Measurements from ENCODE around the gene RPL11. TPM values are rescaled to one million over a fixed set of nuclear protein-coding genes. Genes with fewer than 3 reads are reported as not detected.
"Not testable (repeated sequence)": the region's sequence is repeated elsewhere in the genome, so short reads cannot be mapped to it uniquely, and the experiment has no call there.

RPL11 gene
- polyA plus RNA-seq (ENCODE audit: insufficient read length in 4 of 4), result 1,000 to 10,000 TPM; 2,217 to 2,567 (median 2,423) TPM

- peak; percentile 78 to 90 (median 89) for DNase-seq (ENCODE audit: low read depth in 4 of 4, low spot score in 3 of 4)
Measured at GRCh38 chr1:23691499-23692307, at the start of gene RPL11. RPL11 (plus strand) TSS chr1:23691806; CDS start chr1:23691824, 18 bp downstream.

GRCh38 chr1:23643736-23644554, 47.7 kb upstream of the RPL11 start:
- DNase-seq (ENCODE audit: low read depth in 4 of 4, low spot score in 3 of 4), result peak in 2 of 4 donors; percentile 70 to 72

DNA sequence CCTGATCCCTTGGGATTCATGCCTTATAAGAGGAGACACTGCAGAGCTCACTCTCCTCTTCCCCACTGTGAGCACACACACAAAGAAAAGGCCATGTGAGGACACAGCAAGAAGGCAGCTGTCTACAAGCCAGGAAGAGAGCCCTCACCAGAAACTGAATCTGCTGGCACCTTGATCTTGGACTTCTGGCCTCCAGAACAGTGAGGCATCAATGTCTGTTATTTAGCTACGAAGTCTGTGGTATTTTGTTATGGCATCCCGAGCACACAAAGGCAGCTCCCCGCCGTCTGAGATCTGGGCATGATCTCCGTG, 47.1 kb upstream of the RPL11 start:
- DNase-seq (ENCODE audit: low read depth in 4 of 4, low spot score in 3 of 4), result no peak

GRCh38 chr1:23645338-23645737, 46.3 kb upstream of the RPL11 start:
- DNase-seq (ENCODE audit: low read depth in 4 of 4, low spot score in 3 of 4), result no peak

DNA sequence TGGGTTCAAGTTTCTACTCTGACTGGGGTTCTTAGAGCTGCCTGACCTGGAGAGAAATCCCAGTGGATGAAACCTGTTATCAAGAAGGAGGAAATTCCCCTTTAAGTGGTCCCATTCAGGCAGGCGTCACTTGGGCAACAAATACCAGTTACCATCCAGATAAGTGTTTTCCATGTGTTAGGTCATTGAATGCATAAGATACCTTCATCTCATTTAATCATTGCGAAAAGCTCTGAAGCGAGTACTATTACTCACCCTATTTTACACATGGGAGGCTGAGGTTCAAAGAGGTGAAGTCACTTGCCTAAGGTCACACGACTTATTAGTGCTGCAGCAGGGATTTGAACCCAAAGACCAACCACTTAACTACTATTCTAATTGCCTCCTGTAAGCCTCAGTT, 45.5 kb upstream of the RPL11 start:
- no peak for DNase-seq (ENCODE audit: low read depth in 4 of 4, low spot score in 3 of 4)

GRCh38 chr1:23646541-23646940, 45.1 kb upstream of the RPL11 start:
- no peak for DNase-seq (ENCODE audit: low read depth in 4 of 4, low spot score in 3 of 4)

DNA sequence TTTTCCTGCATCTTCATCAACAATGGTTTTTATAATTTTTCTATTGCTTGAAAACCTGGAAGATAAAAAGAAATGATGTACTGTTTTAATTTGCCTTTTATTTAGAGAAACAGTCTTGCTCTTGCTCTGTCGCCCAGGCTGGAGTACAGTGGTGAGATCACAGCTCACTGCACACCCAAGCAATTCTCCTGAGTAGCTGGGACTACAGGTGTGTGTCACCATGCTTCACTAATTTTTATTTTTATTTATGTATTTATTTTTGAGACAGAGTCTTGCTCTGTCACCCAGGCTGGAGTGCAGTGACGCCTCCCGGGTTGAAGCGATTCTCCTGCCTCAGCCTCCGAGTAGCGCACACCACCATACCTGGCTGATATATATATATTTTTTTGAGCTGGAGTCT, 43.0 kb upstream of the RPL11 start:
- no peak for DNase-seq (ENCODE audit: low read depth in 4 of 4, low spot score in 3 of 4)

GRCh38 chr1:23649157-23649556, 42.4 kb upstream of the RPL11 start:
- not testable (repeated sequence) for DNase-seq (ENCODE audit: low read depth in 4 of 4, low spot score in 3 of 4)

GRCh38 chr1:23650344-23650990, 41.1 kb upstream of the RPL11 start:
- DNase-seq (ENCODE audit: low read depth in 4 of 4, low spot score in 3 of 4), result no peak

DNA sequence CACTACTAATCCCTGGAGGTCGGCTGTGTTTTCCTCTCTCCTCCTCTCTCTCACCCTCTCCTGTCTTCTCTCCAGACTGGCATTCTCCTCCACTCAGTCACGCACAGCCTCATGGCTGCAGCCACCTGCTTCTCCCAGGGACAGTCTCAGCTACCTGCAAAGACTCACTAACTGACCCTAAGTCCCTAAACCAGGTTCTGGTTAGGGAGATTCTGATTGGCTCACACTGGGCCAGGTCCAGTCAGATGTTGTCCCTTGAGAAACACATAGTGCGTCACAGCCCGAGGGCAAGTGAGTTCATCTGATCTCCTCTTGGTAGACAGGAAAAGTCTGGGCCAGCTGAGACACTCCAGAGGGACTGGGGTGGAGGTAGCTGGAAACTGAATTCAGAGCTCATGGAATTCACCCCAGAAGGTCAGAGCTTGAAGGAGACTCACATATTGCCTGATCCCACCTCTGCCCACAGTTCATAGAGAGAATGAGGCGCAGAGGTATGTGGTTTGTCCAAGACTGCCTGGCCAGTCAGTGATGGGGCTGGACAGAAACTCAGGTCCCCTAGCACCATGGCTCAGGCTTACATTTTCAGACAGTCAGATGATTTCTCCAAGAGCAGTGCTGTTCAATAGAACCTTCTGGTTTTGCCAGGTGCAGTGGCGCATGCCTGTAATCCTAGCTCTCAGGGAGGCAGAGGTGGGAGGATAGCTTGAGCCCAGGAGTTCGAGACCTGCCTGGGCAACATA, 40.4 kb upstream of the RPL11 start:
- no peak for DNase-seq (ENCODE audit: low read depth in 4 of 4, low spot score in 3 of 4)

DNA sequence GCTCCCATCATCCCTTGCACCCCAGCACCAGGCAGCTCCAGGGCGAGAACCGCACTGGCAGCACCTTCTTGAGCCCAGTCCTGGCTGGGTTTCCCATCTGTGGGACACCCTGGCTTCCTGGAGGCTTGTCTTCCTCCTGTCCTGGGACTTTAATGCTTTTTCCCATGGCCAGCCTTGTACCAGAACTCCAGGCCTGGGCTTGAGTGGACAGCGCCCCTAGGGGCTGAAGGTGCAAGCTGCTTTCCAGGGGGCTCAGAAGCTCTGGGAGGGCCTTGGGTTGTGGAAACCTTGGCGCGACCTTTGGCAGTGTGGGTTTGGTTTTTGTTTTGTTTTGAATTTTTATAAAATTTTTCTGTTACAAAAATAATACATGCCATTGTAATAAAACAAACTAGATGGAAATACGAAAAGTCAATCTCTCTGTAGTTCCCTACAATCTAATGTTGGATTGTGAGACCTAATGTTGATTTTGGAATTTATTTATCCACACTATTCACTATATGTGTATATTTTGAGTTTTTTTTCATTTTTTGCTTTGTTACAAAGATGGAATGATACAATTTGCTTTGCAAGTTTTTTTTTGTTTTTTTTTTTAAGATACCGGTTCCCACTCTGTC, 33.8 kb upstream of the RPL11 start:
- peak in 1 of 4 donors; percentile 26 for DNase-seq (ENCODE audit: low read depth in 4 of 4, low spot score in 3 of 4)

- no peak for DNase-seq (ENCODE audit: low read depth in 4 of 4, low spot score in 3 of 4)
Measured at GRCh38 chr1:23660671-23661070, 30.9 kb upstream of the RPL11 start.

GRCh38 chr1:23661887-23662286, 29.7 kb upstream of the RPL11 start:
- DNase-seq (ENCODE audit: low read depth in 4 of 4, low spot score in 3 of 4), result no peak

DNA sequence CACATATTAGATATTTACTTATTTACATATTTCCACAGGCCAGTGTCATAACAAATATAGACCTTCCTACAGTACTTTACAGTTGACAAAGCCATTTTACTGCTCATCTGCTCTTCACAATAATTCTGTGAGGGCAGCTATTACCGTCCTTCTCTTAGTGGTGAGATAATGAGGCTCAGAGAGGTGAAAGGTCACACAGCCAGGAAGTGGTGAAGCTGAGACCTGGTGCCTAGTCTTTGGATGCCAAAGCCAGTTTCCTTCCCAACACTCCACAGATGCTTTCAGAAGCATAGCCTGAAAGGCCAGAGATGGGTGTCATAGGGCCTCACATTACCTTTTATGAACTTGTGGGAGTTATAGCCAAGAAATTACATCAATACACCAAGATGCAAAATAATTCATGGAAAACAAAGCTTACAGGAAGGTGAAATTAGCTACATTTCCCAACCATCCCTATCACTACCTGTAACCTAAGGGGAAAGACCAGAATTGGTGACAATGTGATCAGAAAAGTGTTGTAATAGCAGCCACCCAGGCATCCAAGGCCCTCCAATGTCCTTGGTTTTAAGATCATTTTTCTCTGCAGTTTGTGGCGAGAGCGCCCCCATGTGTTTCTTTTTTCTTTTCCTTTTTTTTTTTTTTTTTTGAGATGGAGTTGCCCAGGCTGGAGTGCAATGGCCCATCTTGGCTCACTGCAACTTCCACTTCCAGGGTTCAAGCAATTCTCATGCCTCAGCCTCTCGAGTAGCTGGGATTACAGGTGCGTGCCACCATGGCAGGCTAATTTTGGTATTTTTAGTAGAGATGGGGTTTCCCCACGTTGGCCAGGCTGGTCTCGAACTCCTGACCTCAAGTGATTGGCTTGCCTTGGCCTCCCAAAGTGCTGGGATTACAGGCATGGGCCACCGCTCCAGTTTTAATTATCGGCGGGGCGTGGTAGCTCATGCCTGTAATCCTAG, 26.5 kb upstream of the RPL11 start:
- DNase-seq (ENCODE audit: low read depth in 4 of 4, low spot score in 3 of 4), result peak in 1 of 4 donors; percentile 18

DNA sequence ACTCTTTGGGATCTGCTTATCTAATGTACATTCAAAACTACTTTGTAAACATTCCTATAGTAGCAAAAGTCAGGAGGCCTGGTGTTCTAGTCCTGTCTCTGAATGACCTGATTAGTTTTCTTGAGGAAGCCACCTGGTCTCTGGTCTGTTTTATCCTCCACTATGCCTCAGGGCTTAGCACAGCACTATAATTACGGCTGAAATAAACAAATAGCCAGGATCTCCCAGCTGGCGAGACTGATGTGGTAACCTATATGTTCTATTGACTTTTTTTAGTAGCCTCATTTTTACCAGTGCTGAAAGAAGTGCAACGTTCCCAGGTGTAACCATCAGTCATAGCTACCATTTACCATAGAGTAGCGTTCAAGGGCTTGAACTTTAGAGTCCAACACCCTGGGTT, 24.2 kb upstream of the RPL11 start:
- no peak for DNase-seq (ENCODE audit: low read depth in 4 of 4, low spot score in 3 of 4)

DNA sequence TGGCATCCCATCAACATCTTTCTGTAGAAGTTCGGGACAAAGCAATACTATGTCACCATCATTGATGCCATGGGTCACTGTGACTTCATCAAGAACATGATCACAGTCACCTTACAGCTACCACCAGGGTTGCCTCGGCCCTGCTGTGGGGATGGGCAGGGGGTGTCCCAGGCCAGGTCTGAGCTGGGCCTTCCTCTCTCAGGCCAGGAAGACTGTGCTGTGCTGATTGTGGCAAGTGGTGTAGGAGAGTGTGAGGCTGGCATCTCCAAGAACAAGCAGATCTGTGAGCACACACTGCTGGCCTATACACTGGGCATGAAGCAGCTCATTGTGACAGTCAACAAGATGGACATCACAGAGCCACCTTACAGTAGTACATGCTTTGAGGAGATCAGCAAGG, 20.9 kb upstream of the RPL11 start:
- DNase-seq (ENCODE audit: low read depth in 4 of 4, low spot score in 3 of 4), result no peak

DNA sequence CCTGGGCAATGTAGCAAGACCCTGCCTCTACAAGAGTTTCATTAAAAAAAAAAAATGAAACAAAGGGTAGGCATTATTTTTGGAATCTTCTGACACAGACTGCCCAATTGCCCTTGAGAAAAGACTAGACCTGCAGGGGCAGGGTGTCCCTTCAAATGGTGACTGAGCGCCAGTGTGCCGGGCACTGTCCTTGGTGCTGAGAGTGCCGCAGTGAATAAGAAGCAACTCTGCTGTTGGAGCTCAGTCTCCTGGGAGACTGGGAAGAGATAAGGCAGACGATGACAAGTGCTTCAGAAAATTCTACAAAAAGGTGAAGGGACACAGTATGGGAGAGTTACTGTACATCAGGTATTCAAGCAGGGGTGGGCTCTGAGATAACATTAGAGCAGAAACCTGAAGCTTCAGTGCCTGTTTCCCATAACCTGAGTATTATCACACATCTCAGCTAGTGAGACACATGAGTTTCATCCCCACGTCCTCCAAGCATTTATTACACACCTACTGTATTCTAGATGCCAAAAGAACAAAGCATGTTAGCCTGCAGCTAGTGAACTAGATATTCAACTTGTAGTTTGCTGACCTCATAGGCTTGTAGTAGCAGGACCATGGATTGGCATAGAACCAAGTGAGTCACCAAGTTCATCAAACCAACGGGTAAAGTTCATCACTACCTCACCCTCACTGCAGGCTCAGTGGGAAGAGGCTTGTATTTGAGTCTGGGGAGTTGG, 18.4 kb upstream of the RPL11 start:
- peak in 3 of 4 donors; percentile 38 to 50 (median 43) for DNase-seq (ENCODE audit: low read depth in 4 of 4, low spot score in 3 of 4)

DNA sequence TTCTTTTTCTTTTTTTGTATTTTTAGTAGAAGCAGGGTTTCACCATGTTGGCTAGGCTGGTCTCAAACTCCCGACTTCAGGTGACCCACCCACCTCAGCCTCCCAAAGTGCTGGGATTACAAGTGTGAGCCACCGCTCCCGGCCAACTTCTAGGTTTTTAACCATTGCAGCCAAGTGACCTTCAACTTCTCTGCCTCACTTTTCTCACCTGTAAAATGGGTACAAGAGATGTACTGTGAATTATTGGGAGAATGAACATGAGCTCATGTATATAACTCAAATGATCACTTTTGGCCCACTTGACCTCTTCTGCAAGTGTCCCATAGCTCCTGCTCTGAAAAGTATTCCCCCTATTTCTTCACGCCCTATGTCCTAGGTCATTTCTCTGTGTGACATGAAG, 11.8 kb upstream of the RPL11 start:
- DNase-seq (ENCODE audit: low read depth in 4 of 4, low spot score in 3 of 4), result no peak

All from right renal pelvis (tissue), 4 donors.